GM06990 (cell line): ENCODE results near the gene PLPPR4.
"Not testable (repeated sequence)": the region's sequence is repeated elsewhere in the genome, so short reads cannot be mapped to it uniquely, and the experiment has no call there.

Experiments
- DNase-seq: peaks from one replicate; pipeline ENCODE4 v3.0.0-alpha.2; 2011; ENCODE audit not compliant: insufficient read length; ENCODE audit errors: extremely low read depth
- H3K27me3 ChIP-seq: replicated peaks from 2 replicates; pipeline ENCODE4 v1.6.0; 2011; ENCODE audit warnings: low read length; ENCODE audit not compliant: control insufficient read depth, insufficient read depth
- H3K36me3 ChIP-seq: 2 replicates; pipeline ENCODE4 v1.5.1; 2011; ENCODE audit warnings: low read length; ENCODE audit not compliant: control insufficient read depth, insufficient read depth
- H3K4me3 ChIP-seq: replicated peaks from 2 replicates; pipeline ENCODE4 v1.5.1; 2011; ENCODE audit warnings: low read depth, mild to moderate bottlenecking, control low read depth, low read length
- TF ChIP-seq, protein P1 (sequence below): IDR thresholded peaks from 2 replicates; pipeline ENCODE4 v1.5.1; 2011; ENCODE audit warnings: low read length, control low read depth, mild to moderate bottlenecking, inconsistent platforms; ENCODE audit not compliant: insufficient read depth, poor library complexity, severe bottlenecking

PLPPR4 gene

GRCh38 chr1:99281105-99281504, 16.8 kb downstream of the PLPPR4 start:
- no peaks in the 10 kb centered on the region for H3K27me3 ChIP-seq
- no peak for DNase-seq

DNA sequence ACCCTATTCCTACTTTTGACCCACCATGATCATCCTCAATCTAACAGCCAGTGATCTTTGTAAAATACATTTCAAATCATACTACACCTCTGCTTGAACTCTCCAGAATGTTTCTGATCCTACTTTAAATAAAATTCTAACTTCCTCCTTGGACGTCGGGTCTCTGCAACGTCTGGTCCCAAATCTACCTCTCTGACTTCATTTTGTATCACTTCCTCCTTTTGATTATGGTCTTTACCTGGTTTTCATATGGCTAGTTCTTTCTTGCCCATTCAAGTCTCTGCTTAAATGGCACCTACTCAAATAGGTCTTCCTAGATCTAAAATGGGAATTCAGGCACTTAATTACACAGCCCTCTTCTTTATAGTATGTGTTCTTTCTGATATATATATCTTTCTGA, 18.2 kb downstream of the PLPPR4 start:
- H3K4me3 ChIP-seq = no peak overlapping the region
- TF ChIP-seq, protein P1, sequence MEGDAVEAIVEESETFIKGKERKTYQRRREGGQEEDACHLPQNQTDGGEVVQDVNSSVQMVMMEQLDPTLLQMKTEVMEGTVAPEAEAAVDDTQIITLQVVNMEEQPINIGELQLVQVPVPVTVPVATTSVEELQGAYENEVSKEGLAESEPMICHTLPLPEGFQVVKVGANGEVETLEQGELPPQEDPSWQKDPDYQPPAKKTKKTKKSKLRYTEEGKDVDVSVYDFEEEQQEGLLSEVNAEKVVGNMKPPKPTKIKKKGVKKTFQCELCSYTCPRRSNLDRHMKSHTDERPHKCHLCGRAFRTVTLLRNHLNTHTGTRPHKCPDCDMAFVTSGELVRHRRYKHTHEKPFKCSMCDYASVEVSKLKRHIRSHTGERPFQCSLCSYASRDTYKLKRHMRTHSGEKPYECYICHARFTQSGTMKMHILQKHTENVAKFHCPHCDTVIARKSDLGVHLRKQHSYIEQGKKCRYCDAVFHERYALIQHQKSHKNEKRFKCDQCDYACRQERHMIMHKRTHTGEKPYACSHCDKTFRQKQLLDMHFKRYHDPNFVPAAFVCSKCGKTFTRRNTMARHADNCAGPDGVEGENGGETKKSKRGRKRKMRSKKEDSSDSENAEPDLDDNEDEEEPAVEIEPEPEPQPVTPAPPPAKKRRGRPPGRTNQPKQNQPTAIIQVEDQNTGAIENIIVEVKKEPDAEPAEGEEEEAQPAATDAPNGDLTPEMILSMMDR = no peak
- H3K27me3 ChIP-seq = no peaks in the 10 kb centered on the region
- no peaks in the 10 kb centered on the region for H3K36me3 ChIP-seq
- no peak for DNase-seq

More at GRCh38 chr1:99281105-99281504, 16.8 kb downstream of the PLPPR4 start:
- H3K4me3 ChIP-seq = no peak overlapping the region
- no peaks in the 10 kb centered on the region for H3K36me3 ChIP-seq
- TF ChIP-seq, protein P1 = no peak

DNA sequence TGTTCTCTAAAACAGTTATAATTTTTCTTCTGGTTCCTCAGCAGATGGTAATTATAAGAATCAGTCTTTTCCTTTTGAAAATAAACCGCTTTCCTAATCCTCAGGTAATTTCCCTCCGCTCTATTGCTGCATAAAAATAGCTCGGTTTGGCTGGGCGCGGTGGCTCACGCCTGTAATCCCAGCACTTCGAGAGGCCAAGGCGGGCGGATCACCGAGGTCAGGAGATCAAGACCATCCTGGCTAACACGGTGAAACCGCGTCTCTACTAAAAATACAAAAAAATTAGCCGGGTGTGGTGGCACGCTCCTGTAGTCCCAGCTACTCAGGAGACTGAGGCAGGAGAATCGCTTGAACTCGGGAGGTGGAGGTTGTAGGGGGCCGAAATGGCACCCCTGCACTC, 19.2 kb downstream of the PLPPR4 start:
- H3K36me3 ChIP-seq, DNase-seq, H3K4me3 ChIP-seq, H3K27me3 ChIP-seq: not testable (repeated sequence)

DNA sequence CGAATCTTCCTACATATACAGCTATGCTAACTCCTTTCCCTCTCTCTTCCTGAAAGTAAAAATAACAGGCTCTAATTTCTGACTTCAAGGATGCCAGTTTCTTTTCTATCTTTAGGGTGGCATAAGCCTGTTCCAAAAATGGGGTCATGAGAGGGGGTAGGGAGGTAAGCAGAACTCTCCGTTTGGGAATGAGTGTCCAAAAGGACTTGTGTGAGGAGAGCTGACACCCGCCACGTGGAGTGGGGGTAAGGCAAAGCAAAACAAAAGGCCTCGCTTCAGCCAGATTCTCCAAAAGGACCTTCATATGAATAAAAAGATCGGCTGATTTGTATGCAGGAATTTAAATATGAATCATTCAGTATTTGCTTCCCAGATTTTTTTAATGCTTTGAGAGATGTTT, 28.6 kb downstream of the PLPPR4 start:
- no peaks in the 10 kb centered on the region for H3K27me3 ChIP-seq
- H3K36me3 ChIP-seq = no peaks in the 10 kb centered on the region
- DNase-seq = no peak
- H3K4me3 ChIP-seq = no peak overlapping the region
- TF ChIP-seq, protein P1 = no peak

DNA sequence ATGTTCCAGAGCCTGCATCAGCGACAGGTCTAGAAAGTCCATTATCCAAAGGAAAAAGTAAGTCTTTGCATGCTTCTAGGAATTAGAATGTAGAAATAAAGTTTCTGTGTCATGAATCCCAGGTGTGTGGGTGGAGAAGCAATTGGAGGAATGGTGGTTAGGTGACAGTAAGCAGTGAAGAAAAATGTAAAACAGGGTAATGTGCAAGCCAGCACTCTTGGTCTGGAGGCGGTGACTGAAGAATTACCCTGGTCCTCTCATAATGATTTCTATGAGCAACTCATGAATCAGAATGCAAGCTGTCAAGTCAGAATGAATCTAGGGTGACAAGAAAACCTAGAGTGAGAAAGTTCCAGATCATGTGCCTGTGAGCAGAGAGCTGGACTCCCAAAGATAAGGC, 33.6 kb downstream of the PLPPR4 start:
- no peaks in the 10 kb centered on the region for H3K27me3 ChIP-seq
- TF ChIP-seq, protein P1 = no peak
- no peaks in the 10 kb centered on the region for H3K36me3 ChIP-seq
- no peak for DNase-seq
- H3K4me3 ChIP-seq = no peak overlapping the region

- Histone ChIP-seq H3K4me3 (no peak overlapping the region), H3K27me3 (no peaks in the 10 kb centered on the region), H3K36me3 (no peaks in the 10 kb centered on the region)
- TF ChIP-seq, protein P1 = no peak
- no peak for DNase-seq
Observed at GRCh38 chr1:99304725-99305282, 40.5 kb downstream of the PLPPR4 start.
